T-helper 1 cell treated with Interleukin-12 subunit alpha and Interleukin-12 subunit beta and Interleukin-4 antibody, amounts not matched to agents 30 μg/mL and 1 μg/mL, for 36 hours (primary cell): Measurements from ENCODE around the gene S100A4.
"Not testable (repeated sequence)": the region's sequence is repeated elsewhere in the genome, so short reads cannot be mapped to it uniquely, and the experiment has no call there.

Source experiments
- H3K27ac Mint-ChIP-seq: one replicate; pipeline ENCODE4 v1.8.0; 2021; ENCODE audit warnings: mild to moderate bottlenecking, mixed read lengths
- H3K27me3 Mint-ChIP-seq: one replicate; pipeline ENCODE4 v1.8.0; 2021; ENCODE audit warnings: low read depth, mixed read lengths
- H3K36me3 Mint-ChIP-seq: one replicate; pipeline ENCODE4 v1.8.0; 2021; ENCODE audit warnings: low read depth, mixed read lengths
- H3K4me1 Mint-ChIP-seq: one replicate; pipeline ENCODE4 v1.8.0; 2021; ENCODE audit warnings: low read depth, mixed read lengths
- H3K4me3 Mint-ChIP-seq: one replicate; pipeline ENCODE4 v1.8.0; 2021; ENCODE audit warnings: mild to moderate bottlenecking, moderate library complexity, mixed read lengths
- H3K9me3 Mint-ChIP-seq: one replicate; pipeline ENCODE4 v1.8.0; 2021; ENCODE audit warnings: mixed read lengths

Gene S100A4

DNA sequence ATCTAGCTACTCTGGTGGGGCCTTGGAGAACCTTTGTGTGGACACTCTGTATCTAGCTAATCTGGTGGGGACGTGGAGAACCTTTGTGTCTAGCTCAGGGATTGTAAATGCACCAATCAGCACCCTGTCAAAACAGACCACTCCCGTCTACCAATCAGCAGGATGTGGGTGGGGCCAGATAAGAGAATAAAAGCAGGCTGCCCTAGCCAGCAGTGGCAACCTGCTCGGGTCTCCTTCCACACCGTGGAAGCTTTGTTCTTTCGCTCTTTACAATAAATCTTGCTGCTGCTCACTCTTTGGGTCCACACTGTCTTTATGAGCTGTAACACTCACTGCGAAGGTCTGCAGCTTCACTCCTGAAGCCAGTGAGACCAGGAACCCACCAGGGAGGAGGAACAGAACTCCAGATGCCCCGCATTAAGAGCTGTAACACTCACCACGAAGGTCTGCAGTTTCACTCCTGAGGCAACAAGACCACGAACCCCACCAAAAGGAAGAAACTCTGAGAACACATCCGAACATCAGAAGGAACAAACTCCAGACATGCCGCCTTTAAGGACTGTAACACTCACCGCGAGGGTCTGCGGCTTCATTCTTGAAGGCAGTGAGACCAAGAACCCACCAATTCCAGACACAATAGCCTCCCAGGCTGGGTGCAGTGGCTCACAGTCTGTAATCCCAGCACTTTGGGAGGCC, 23.1 kb downstream of the S100A4 start:
- H3K36me3 Mint-ChIP-seq, H3K4me3 Mint-ChIP-seq: not testable (repeated sequence)

GRCh38 chr1:153521808-153522207, 23.8 kb downstream of the S100A4 start:
- H3K27ac Mint-ChIP-seq, H3K4me3 Mint-ChIP-seq, H3K9me3 Mint-ChIP-seq, H3K27me3 Mint-ChIP-seq, H3K36me3 Mint-ChIP-seq, H3K4me1 Mint-ChIP-seq: not testable (repeated sequence)

More for the DNA sequence above, 23.1 kb downstream of the S100A4 start:
- H3K4me1 Mint-ChIP-seq, H3K9me3 Mint-ChIP-seq, H3K27ac Mint-ChIP-seq, H3K27me3 Mint-ChIP-seq: not testable (repeated sequence)

GRCh38 chr1:153520818-153521476, 24.7 kb downstream of the S100A4 start:
- Mint-ChIP-seq H3K27me3 (no peaks in the 10 kb centered on the region), H3K4me1 (peaks cover 11% of the 10 kb centered on the region), H3K36me3 (no peaks in the 10 kb centered on the region), H3K9me3 (no peaks in the 10 kb centered on the region), H3K4me3 (no peak overlapping the region), H3K27ac (no peak overlapping the region)

DNA sequence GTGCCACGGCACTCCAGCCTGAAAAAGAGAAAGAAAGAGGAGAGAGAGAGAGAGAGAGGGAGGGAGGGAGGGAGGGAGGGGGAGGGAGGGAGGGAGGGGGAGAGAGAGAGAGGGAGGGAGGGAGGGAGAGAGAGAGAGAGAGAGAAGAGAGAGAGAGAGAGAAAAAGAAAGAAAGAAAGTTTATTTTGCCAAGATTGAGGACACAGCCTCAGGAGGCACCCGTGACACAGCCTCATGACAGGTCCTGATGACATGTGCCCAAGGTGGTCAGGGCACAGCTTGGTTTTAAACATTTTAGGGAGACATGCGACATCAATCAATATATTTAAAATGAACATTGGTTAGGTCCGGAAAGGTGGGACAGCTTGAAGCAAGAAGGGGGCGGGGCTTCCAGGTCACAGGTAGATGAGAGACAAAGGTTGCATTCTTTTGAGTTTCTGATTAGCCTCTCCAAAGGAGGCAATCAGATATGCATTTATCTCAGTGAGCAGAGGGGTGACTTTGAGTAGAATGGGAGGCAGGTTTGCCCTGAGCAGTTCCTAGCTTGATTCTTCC, 25.4 kb downstream of the S100A4 start:
- not testable (repeated sequence) for H3K4me3 Mint-ChIP-seq, H3K27me3 Mint-ChIP-seq, H3K9me3 Mint-ChIP-seq, H3K36me3 Mint-ChIP-seq, H3K27ac Mint-ChIP-seq
- peaks cover 14% of the 10 kb centered on the region for H3K4me1 Mint-ChIP-seq

- no peak overlapping the region for H3K4me3 Mint-ChIP-seq
- no peak overlapping the region for H3K27ac Mint-ChIP-seq
- peaks cover 14% of the 10 kb centered on the region for H3K4me1 Mint-ChIP-seq
- H3K36me3 Mint-ChIP-seq, result no peaks in the 10 kb centered on the region
- no peaks in the 10 kb centered on the region for H3K27me3 Mint-ChIP-seq
- H3K9me3 Mint-ChIP-seq, result no peaks in the 10 kb centered on the region
These were observed 26.4 kb downstream of the S100A4 start for GRCh38 chr1:153519242-153519641.

- Mint-ChIP-seq H3K27ac (peak overlapping the region; percentile 38), H3K4me1 (peaks cover 20% of the 10 kb centered on the region), H3K36me3 (no peaks in the 10 kb centered on the region), H3K27me3 (no peaks in the 10 kb centered on the region), H3K9me3 (no peaks in the 10 kb centered on the region), H3K4me3 (no peak overlapping the region)
These were observed 29.9 kb downstream of the S100A4 start for GRCh38 chr1:153515504-153516394.

GRCh38 chr1:153513666-153514065, 31.9 kb downstream of the S100A4 start:
- Mint-ChIP-seq H3K4me1 (peaks cover 28% of the 10 kb centered on the region), H3K27me3 (no peaks in the 10 kb centered on the region), H3K9me3 (no peaks in the 10 kb centered on the region), H3K36me3 (no peaks in the 10 kb centered on the region), H3K27ac (no peak overlapping the region), H3K4me3 (no peak overlapping the region)

- Mint-ChIP-seq H3K27ac (no peak overlapping the region), H3K4me3 (no peak overlapping the region), H3K4me1 (peaks cover 28% of the 10 kb centered on the region), H3K27me3 (no peaks in the 10 kb centered on the region), H3K9me3 (no peaks in the 10 kb centered on the region), H3K36me3 (no peaks in the 10 kb centered on the region)
These were observed 32.6 kb downstream of the S100A4 start for GRCh38 chr1:153513023-153513422.

GRCh38 chr1:153510984-153511410, 34.6 kb downstream of the S100A4 start:
- Mint-ChIP-seq H3K36me3 (no peaks in the 10 kb centered on the region), H3K4me1 (peaks cover 24% of the 10 kb centered on the region), H3K27me3 (no peaks in the 10 kb centered on the region), H3K4me3 (no peak overlapping the region), H3K27ac (peak overlapping the region; percentile 49), H3K9me3 (no peaks in the 10 kb centered on the region)

GRCh38 chr1:153509729-153510354, 35.8 kb downstream of the S100A4 start:
- Mint-ChIP-seq H3K9me3 (no peaks in the 10 kb centered on the region), H3K27ac (peak overlapping the region; percentile 17)

GRCh38 chr1:153509036-153509435, 36.6 kb downstream of the S100A4 start:
- Mint-ChIP-seq H3K36me3 (no peaks in the 10 kb centered on the region), H3K27ac (no peak overlapping the region), H3K27me3 (no peaks in the 10 kb centered on the region), H3K4me3 (no peak overlapping the region), H3K9me3 (no peaks in the 10 kb centered on the region), H3K4me1 (peaks cover 21% of the 10 kb centered on the region)

More at GRCh38 chr1:153509729-153510354, 35.8 kb downstream of the S100A4 start:
- no peaks in the 10 kb centered on the region for H3K27me3 Mint-ChIP-seq
- no peaks in the 10 kb centered on the region for H3K36me3 Mint-ChIP-seq
- H3K4me1 Mint-ChIP-seq, result peaks cover 21% of the 10 kb centered on the region
- no peak overlapping the region for H3K4me3 Mint-ChIP-seq

GRCh38 chr1:153507926-153508583, 37.6 kb downstream of the S100A4 start:
- Mint-ChIP-seq H3K27ac (peak overlapping the region; percentile 41), H3K36me3 (no peaks in the 10 kb centered on the region), H3K27me3 (peaks cover 3% of the 10 kb centered on the region), H3K4me1 (peaks cover 14% of the 10 kb centered on the region), H3K9me3 (no peaks in the 10 kb centered on the region), H3K4me3 (no peak overlapping the region)

DNA sequence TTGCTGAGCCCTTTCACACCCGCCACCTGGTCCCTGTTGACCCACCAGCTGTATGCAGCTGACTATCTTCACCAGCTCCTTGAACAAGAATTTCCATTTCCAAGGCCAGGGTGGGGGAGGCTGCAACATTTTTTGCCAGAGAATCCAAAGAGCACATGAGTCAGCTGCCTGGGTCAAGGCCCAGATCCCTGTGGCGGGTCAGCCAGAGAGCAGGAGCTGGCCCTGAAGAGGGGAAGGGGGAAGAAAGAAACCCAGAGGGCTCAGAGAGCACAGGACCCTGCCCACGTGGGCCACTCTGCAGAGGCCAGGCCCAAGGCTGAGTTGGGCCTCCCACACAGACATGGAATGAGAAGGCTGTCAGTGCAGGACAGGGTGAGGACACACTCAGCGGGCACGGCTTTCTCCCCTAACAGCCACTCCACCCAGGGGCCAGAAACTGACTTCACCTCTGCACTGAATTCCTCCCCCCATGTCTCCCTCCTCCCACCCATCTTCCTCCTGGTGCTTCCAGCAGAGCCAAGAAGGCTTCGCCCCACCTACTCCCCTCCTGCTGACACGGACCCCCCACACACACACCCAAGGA, 38.7 kb downstream of the S100A4 start:
- H3K27ac Mint-ChIP-seq, result no peak overlapping the region
- H3K27me3 Mint-ChIP-seq, result peaks cover 6% of the 10 kb centered on the region
- H3K9me3 Mint-ChIP-seq, result no peaks in the 10 kb centered on the region
- H3K4me3 Mint-ChIP-seq, result no peak overlapping the region
- H3K4me1 Mint-ChIP-seq, result peaks cover 14% of the 10 kb centered on the region
- no peaks in the 10 kb centered on the region for H3K36me3 Mint-ChIP-seq
